SK-N-SH (cell line): ENCODE data around the gene BCL11A. TPM values are rescaled to one million over a fixed set of nuclear protein-coding genes. Genes with fewer than 3 reads are reported as not detected.

Experiments used
- CTCF ChIA-PET: fragments of 300-600, 350-600 bp; formaldehyde crosslinking; extraction: SDS; loops from one replicate; lab custom pipeline; 2021; lab: Yijun Ruan, JAX
- POLR2A ChIA-PET: fragments of 350-600 bp; sonication (Branson Sonifier 250); formaldehyde crosslinking; extraction: SDS; loops from one replicate; lab custom pipeline; 2020; ENCODE audit warnings: antibody characterized with exemption, inconsistent platforms; lab: Yijun Ruan, JAX
- DNase-seq: peaks from one replicate; pipeline ENCODE4 v3.0.0; 2012
- H2AFZ ChIP-seq: fragments of 200-600 bp; sonication (generic); 2 replicates; pipeline ENCODE4 v1.8.1; 2016; ENCODE audit warnings: antibody characterized with exemption, mild to moderate bottlenecking, low read depth
- H3F3A ChIP-seq: fragments of 200-600 bp; sonication (generic); replicated peaks from 2 replicates; pipeline ENCODE3; 2016; ENCODE audit warnings: antibody characterized with exemption, mild to moderate bottlenecking; ENCODE audit not compliant: insufficient read depth
- H3K27ac ChIP-seq, 2 experiments: fragments of 200-500 bp in 1 of 2; fragments of 200-600 bp in 1 of 2; sonication (Bioruptor generic) in 1 of 2; sonication (generic), shearing (Covaris generic) in 1 of 2; 2 replicates each; pipeline versions ENCODE4 v1.5.1 to v1.6.1; 2014 to 2016; ENCODE audit warnings: low read depth in 2 of 2, inconsistent platforms in 1 of 2, low read length in 1 of 2, mild to moderate bottlenecking in 1 of 2, mixed read lengths in 1 of 2
- H3K27me3 ChIP-seq: fragments of 200-600 bp; sonication (generic), shearing (Covaris generic); 2 replicates; pipeline ENCODE4 v1.6.1; 2016; ENCODE audit warnings: mixed run types; ENCODE audit not compliant: insufficient read depth
- H3K36me3 ChIP-seq, 2 experiments: fragments of 200-500 bp in 1 of 2; fragments of 200-600 bp in 1 of 2; sonication (Bioruptor generic) in 1 of 2; sonication (generic) in 1 of 2; replicated peaks in 1 of 2; 2 replicates each; pipeline versions ENCODE3 to v1.5.1; 2014 to 2016; ENCODE audit warnings: low read length in 1 of 2, mild to moderate bottlenecking in 1 of 2; ENCODE audit not compliant: insufficient read depth in 2 of 2, control insufficient read depth in 1 of 2
- H3K4me1 ChIP-seq, 2 experiments: fragments of 200-500 bp in 1 of 2; fragments of 200-600 bp in 1 of 2; sonication (Bioruptor generic) in 1 of 2; sonication (generic), shearing (Covaris generic) in 1 of 2; 2 replicates each; pipeline versions ENCODE4 v1.5.1 to v1.6.1; 2014 to 2016; ENCODE audit warnings: low read depth in 1 of 2, low read length in 1 of 2, mixed run types in 1 of 2; ENCODE audit not compliant: insufficient read depth in 2 of 2, control insufficient read depth in 1 of 2
- H3K4me2 ChIP-seq: fragments of 200-600 bp; sonication (generic), shearing (Covaris generic); 2 replicates; pipeline ENCODE4 v1.6.1; 2017; ENCODE audit warnings: mixed run types
- H3K4me3 ChIP-seq, 2 experiments: fragments of 200-500 bp in 1 of 2; fragments of 200-600 bp in 1 of 2; sonication (Bioruptor generic) in 1 of 2; sonication (generic), shearing (Covaris generic) in 1 of 2; 2 replicates each; pipeline versions ENCODE4 v1.5.1 to v1.8.1; 2014 to 2016; ENCODE audit warnings: low read depth in 2 of 2, inconsistent platforms in 1 of 2, low read length in 1 of 2, mild to moderate bottlenecking in 1 of 2, mixed read lengths in 1 of 2, moderate library complexity in 1 of 2
- H3K79me2 ChIP-seq: fragments of 200-600 bp; sonication (generic); 2 replicates; pipeline ENCODE4 v1.8.1; 2017; ENCODE audit warnings: mild to moderate bottlenecking; ENCODE audit not compliant: insufficient read depth
- H3K9ac ChIP-seq: fragments of 200-600 bp; sonication (generic); 2 replicates; pipeline ENCODE4 v1.6.1; 2017; ENCODE audit warnings: mixed run types
- H3K9me2 ChIP-seq: fragments of 200-600 bp; sonication (generic); 2 replicates; pipeline ENCODE4 v1.6.1; 2017; ENCODE audit warnings: mixed run types
- H3K9me3 ChIP-seq: fragments of 200-600 bp; sonication (generic); 2 replicates; pipeline ENCODE4 v1.6.1; 2017; ENCODE audit warnings: mixed run types, mild to moderate bottlenecking, moderate library complexity
- H4K20me1 ChIP-seq: fragments of 200-600 bp; sonication (generic); 2 replicates; pipeline ENCODE4 v1.6.1; 2017; ENCODE audit warnings: mild to moderate bottlenecking, mixed run types; ENCODE audit not compliant: insufficient read depth
- CHD2 ChIP-seq: fragments of 150-350 bp; IDR thresholded peaks from 2 replicates; pipeline ENCODE4 v1.6.1; 2018; ENCODE audit warnings: low read length; ENCODE audit not compliant: partially characterized antibody
- EP300 ChIP-seq, 2 experiments: IDR thresholded peaks; 2 replicates each; pipeline versions ENCODE4 v1.4.0 to v1.6.1; 2012; ENCODE audit warnings: borderline replicate concordance in 1 of 2, low read depth in 1 of 2, low read length in 1 of 2
- EZH2phosphoT487 ChIP-seq: fragments of 200-600 bp; sonication (generic); IDR thresholded peaks from 2 replicates; pipeline ENCODE4 v1.6.1; 2017; ENCODE audit warnings: low read depth, mixed run types, mild to moderate bottlenecking, antibody characterized with exemption, moderate library complexity, borderline replicate concordance
- GABPA ChIP-seq: IDR thresholded peaks from 2 replicates; pipeline ENCODE4 v1.4.0; 2012; ENCODE audit warnings: low read depth, mild to moderate bottlenecking
- GATA2 ChIP-seq: sonication (generic); formaldehyde crosslinking; IDR thresholded peaks from 2 replicates; pipeline ENCODE4 v1.5.0; 2020; ENCODE audit warnings: mild to moderate bottlenecking, missing genetic modification reagents
- IRF3 ChIP-seq: fragments of 150-350 bp; IDR thresholded peaks from 2 replicates; pipeline ENCODE4 v1.6.1; 2016; ENCODE audit warnings: mild to moderate bottlenecking, low read depth, low read length
- MXI1 ChIP-seq: IDR thresholded peaks from 2 replicates; pipeline ENCODE4 v1.6.1; 2012; ENCODE audit warnings: mild to moderate bottlenecking, low read depth, low read length, improper control_type of control experiment
- NFIC ChIP-seq: IDR thresholded peaks from 2 replicates; pipeline ENCODE4 v1.4.0; 2012; ENCODE audit warnings: borderline replicate concordance
- RAD21 ChIP-seq: IDR thresholded peaks from 2 replicates; pipeline ENCODE4 v1.6.1; 2012; ENCODE audit warnings: mild to moderate bottlenecking, low read length
- REST ChIP-seq: IDR thresholded peaks from 2 replicates; pipeline ENCODE4 v1.6.1; 2012; ENCODE audit warnings: mild to moderate bottlenecking, low read depth, low read length, moderate library complexity
- TEAD4 ChIP-seq: IDR thresholded peaks from 2 replicates; pipeline ENCODE4 v1.4.0; 2012; ENCODE audit warnings: mild to moderate bottlenecking, borderline replicate concordance; ENCODE audit not compliant: insufficient read depth
- USF2 ChIP-seq: fragments of 150-350 bp; IDR thresholded peaks from 2 replicates; pipeline ENCODE4 v1.6.1; 2017; ENCODE audit warnings: antibody characterized with exemption, low read length, low read depth, borderline replicate concordance
- ZBTB33 ChIP-seq: IDR thresholded peaks from 2 replicates; pipeline ENCODE4 v1.4.0; 2012; ENCODE audit warnings: low read depth, borderline replicate concordance
- WGBS: methylation state at CpG from one replicate; pipeline ENCODE4 v1.1.6; 2017; ENCODE audit warnings: low lambda C conversion rate; 5-methylcytosine and 5-hydroxymethylcytosine counted together
- polyA plus RNA-seq, 3 experiments: library from polyadenylated mRNA; depleted of rRNA; stranded (reverse); fragments of >200 nt; gene quantifications; 2 replicates each; pipeline ENCODE4 v1.2.3, GENCODE V29; 2012

The BCL11A gene
- polyA plus RNA-seq, 1 of the 3 experiments (the other 2 are of a cell fraction): 1.9 TPM

- no peaks in the 10 kb centered on the region for H3F3A ChIP-seq
- no peaks in the 10 kb centered on the region for H3K79me2 ChIP-seq
- H3K4me2 ChIP-seq: no peak overlapping the region
- H4K20me1 ChIP-seq: no peaks in the 10 kb centered on the region
- TF ChIP-seq GABPA (no peak), REST (no peak), RAD21 (no peak), EP300 (IDR thresholded peaks at IDR 0.05; ENCODE audit: borderline replicate concordance in 1 of 2, low read depth in 1 of 2, low read length in 1 of 2) (no peak), ZBTB33 (no peak), TEAD4 (no peak), GATA2 (CRISPR knock-in tag) (no peak), NFIC (no peak), USF2 (no peak), EZH2phosphoT487 (no peak), IRF3 (no peak), CHD2 (no peak), MXI1 (no peak)
- CTCF ChIA-PET: interaction anchor here (1.0 to 3.6 kb wide), 3 partner anchors 10 to 1778 kb away, joined by 3 to 20 read pairs (median 3); no protein-coding TSS in a partner anchor
- DNase-seq: no peak
- no peaks in the 10 kb centered on the region for H3K4me1 ChIP-seq
- no peaks in the 10 kb centered on the region for H3K9me2 ChIP-seq
- no peak overlapping the region for H2AFZ ChIP-seq
- H3K27ac ChIP-seq: no peak overlapping the region
- WGBS: 74% methylated on average over 2 of the region's 2 CpGs
- H3K27me3 ChIP-seq: no peaks in the 10 kb centered on the region
- H3K4me3 ChIP-seq: no peak overlapping the region
- H3K36me3 ChIP-seq: peaks cover 0 to 21% of the 10 kb centered on the region in 2 experiments
- no peak overlapping the region for H3K9ac ChIP-seq
- POLR2A ChIA-PET: interaction anchor here (0.8 kb wide), 1 partner anchor 13 kb away, joined by 3 read pairs; no protein-coding TSS in a partner anchor
- H3K9me3 ChIP-seq: no peaks in the 10 kb centered on the region
These were observed 13.4 kb downstream of the BCL11A start for GRCh38 chr2:60540074-60540473.
